Left colon (tissue), 2 donors: ENCODE results near the gene CD9. TPM values are rescaled to one million over a fixed set of nuclear protein-coding genes. Genes with fewer than 3 reads are reported as not detected.
A peak's percentile ranks its signal among the peaks of the same experiment; 100 is the strongest.

ENCODE experiments used
- ATAC-seq: fragments of 200-7000 bp; cut with Tn5 transposase; one replicate; pipeline ENCODE4 v1.9.1; 2020; ENCODE audit warnings: mild to moderate bottlenecking, moderate library complexity
- DNase-seq, 2 donors: peaks; one replicate each; pipeline ENCODE4 v3.0.0-alpha.2; 2020
- intact Hi-C, 2 donors: fragments of 100-400 bp; cut with DNase I in 1 of 2; cut with micrococcal nuclease in 1 of 2; formaldehyde crosslinking; loops; one replicate each; pipeline versions ENCODE4 v1.11.2 to v1.14.0; 2022; cut with DNase I, micrococcal nuclease
- total RNA-seq, 2 donors: library from RNA; stranded (reverse); fragmentation: NEBNext Ultra II Directional; extraction: Animal tissue kit (Norgen Biotek cat#: 25700); gene quantifications; one replicate each; pipeline ENCODE4 v1.2.1, GENCODE V29; 2021
- donor health status: DM: no; HTN: no; CAD: no.
- donor health status: DM: yes; HTN: yes; CAD: no.

Gene CD9
- total RNA-seq, 2 donors from 2014 or later: 574 to 766 TPM

DNA sequence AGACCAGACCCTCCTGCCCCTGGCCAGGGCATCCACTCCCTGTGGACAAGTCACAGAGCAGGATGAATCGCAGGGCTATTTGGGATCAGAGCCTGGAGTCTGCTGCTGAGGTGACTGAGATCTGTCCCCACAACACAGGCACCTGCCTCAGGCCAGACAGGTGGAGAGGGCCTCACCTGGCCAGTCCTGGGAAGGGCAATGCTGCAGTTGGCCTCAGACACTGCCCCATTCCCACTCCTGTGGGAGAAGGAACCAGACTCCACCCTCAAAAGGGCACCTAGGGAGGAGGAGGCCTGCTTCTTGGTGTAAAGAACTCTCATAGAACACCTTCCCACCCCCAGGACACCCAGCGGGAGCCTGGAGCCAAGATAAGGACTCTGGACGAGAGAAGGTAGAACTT, 62.0 kb downstream of the CD9 start:
- intact Hi-C loops: loop anchor here in 1 of 2 donors (10.0 kb wide), 1 partner anchor 67 kb away; no protein-coding TSS in a partner anchor
- ATAC-seq (peak; percentile 20), DNase-seq (no peak)

DNA sequence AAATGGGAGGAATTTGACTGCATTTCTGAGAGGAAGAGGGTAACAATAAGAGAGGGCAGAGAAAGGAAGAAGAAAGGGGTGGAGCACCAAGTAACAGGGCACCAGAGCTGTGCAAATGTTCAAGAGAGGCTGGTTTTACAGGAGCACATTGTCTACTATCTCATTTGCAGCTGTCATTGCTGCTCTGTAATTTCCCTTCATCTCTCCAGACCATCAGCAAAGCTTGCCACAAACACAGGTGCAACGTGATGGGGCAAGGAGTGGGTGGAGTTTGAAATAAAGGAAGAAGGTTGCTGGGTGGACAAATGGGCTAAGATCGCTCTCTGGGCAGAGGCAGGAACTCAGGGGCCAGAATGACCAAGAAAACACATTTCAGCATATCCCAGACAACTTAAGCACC, 62.4 kb downstream of the CD9 start:
- ATAC-seq (peak; percentile 15), DNase-seq (no peak)
- intact Hi-C loops: loop anchor here in 1 of 2 donors (10.0 kb wide), 1 partner anchor 68 kb away; no protein-coding TSS in a partner anchor

DNA sequence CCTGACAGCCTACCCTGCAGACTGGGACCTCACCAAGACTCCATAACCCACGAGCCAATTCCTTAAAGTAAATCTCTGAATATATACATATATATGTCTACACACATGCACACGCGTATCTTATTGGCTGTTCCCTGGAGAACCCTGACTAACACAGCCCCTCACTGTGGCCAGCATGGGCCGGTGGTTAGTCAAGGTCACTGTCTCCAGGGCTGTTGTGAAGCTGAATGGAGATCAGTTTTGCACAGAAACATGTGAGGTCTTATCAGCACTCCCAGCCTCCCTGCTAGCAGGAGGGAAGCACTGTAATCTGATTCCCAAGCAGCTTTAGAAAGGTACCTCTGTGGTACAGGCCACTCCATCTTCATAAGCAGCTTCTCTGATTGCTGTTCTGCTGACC, 63.7 kb downstream of the CD9 start:
- intact Hi-C loops: loop anchor here in 1 of 2 donors (10.0 kb wide), 1 partner anchor 69 kb away; no protein-coding TSS in a partner anchor
- DNase-seq: no peak
- ATAC-seq: no peak

DNA sequence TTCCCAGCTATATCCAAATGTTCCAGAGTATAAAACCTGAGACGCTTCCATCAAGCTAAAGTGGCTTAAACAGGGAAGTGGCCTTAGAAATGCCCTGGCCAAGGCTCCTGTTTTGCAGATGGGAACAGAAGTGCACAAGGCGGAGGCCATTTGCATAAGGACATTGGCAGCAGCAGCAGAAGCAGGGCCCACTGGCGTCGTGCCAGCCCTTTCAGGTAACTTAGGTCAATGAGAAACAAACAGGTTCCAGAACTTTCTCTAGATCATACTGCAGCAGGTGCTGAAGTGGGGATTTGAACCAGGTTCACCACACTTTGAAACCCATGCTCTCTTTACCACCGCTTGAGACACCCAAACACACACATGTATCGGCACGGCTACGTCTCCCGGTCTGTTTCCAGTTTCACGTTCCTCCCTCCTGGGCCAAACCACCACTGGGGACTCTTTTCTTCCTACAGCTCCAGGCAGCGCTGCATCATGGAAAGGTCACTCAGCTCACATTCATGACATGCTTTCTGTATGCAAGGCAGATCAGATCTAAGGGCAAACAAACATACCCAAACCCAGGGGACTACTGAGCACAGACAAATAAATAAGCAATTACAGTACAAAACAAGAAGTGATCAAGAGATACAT, 64.3 kb downstream of the CD9 start:
- ATAC-seq (peak; percentile 86), DNase-seq (peak in 1 of 2 donors; percentile 87)
- intact Hi-C loops: loop anchor here in 1 of 2 donors (10.0 kb wide), 1 partner anchor 70 kb away; no protein-coding TSS in a partner anchor

DNA sequence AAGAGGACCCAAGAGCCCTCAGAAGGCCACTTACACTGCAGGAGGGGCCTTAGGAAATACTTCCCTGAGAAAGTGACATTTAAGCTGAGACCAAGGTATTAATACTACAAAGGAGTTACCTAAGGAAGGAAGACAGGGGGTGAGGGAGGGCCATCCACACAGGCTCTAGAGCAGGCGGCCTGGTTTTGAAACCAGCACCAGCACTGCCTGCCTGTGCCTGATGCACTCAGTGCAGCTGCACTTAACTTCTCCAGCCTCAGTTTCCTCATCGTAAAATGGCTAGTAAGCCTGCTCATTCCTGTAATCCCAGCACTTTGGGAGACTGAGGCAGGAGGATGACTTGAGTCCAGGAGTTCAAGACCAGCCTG, 64.8 kb downstream of the CD9 start:
- ATAC-seq (no peak), DNase-seq (no peak)
- intact Hi-C loops: loop anchor here in 1 of 2 donors (10.0 kb wide), 1 partner anchor 70 kb away; no protein-coding TSS in a partner anchor

DNA sequence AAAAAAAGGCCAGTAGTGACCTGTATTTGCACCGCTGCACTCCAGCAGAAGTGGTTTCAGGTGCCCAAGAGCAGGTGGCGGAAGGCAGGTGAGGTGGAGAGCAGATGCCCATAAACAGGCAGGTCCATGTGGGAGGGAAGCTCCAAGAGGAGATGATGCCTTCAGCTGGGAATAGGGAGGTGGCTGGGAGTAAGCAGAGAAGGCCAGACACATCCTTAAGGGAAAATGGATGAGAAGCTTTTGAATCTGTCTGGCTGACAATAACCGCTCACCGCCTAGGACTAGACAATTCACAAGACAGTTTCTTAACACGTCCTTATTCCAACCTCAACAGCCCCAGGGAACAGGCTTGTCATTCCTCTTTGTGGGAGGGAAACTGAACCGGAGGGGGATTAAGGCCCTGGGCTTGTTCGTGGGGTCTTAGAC, 66.4 kb downstream of the CD9 start:
- no peak for ATAC-seq
- DNase-seq: no peak
- intact Hi-C loops: loop anchor here in 1 of 2 donors (10.0 kb wide), 1 partner anchor 72 kb away; no protein-coding TSS in a partner anchor

DNA sequence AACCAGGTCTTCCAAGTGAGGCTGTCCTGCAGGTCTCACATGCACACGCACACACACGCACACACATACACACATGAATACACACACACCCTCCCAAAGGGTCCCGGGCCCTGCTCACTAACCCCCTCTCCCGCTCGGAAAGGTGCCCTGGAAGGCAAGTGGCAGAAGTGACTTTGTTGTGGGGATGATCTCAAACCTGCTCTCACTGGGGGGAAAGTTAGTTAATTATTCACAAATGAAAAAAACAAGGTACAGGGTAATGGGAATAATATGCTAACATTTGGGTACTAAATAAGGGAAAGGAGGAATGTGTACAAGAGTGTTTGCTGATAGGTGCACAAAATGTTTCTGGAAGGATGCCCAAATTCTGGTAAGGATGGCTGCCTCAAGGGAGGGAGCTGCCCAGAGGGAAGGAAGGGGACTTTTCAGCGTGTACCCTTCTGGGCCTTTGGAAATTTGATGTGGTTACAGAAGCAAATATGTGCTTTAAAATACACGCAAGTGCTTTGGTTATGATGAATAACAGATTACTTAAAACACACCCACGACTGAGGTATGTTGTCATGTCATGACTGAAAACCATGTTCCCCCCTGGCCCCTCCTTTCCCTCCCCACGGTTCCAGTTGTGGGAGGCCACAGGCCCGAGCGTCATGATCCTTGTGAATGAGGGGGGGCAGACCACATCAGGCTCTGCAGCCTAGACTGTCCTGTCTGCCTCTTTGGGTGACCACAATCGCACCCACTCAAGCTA, 66.9 kb downstream of the CD9 start:
- ATAC-seq (no peak), DNase-seq (no peak)
- intact Hi-C loops: loop anchor here in 1 of 2 donors (10.0 kb wide), 1 partner anchor 72 kb away; no protein-coding TSS in a partner anchor

DNA sequence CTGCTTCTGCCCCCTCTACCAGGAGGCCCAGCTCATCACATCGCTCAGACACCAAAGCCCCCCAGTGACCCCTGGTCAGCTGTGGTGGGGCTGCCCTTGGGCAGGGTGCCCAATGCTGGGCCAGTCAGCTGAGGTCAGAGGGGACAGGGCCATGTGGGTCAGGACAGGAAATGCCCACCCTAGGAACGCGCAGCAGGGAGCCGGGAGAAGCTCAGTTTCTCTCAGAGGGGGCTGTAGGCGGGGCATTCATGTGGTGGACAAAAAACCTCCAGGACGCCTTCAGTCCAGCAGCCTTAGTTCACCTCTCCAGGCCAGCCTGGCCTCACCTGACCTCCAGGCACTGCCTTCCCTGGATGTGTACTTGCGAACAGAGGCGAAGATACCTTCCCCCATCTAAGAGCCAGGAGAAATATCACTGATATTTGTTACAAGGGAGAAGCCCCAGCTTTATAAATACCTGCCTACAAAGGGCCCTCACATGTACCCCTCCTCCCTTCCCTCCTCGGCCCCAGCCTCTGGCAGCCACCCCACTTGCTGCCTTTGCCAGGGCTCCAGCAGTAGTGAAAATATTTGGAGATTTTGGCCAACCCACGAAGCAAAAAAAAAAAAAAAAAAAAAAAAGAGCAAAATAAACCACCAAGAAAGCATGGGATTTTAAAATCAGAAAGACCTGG, 68.4 kb downstream of the CD9 start:
- no peak for DNase-seq
- no peak for ATAC-seq
- intact Hi-C loops: loop anchor here in 1 of 2 donors (10.0 kb wide), 1 partner anchor 74 kb away; no protein-coding TSS in a partner anchor

DNA sequence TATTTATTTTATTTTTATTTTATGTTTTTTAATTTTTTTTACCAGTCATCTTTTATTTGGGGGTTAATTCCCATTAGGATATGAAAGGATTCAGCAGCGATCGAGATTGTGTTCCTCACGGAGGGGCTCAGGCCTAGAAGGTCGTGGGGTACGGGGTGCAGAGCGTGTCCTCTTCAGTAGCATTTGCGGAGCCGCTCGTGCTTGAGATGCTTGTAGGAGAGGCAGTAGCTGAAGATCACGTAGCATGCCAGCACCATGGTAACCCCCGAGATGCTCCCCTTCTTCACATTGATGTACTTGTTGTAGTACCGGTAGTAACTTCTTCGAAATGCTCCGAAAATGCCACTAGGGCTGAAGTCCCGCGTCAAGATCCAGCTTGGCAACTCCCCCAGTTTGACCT, 69.8 kb downstream of the CD9 start:
- intact Hi-C loops: loop anchor here in 1 of 2 donors (10.0 kb wide), 1 partner anchor 75 kb away; no protein-coding TSS in a partner anchor
- no peak for DNase-seq
- ATAC-seq: no peak

DNA sequence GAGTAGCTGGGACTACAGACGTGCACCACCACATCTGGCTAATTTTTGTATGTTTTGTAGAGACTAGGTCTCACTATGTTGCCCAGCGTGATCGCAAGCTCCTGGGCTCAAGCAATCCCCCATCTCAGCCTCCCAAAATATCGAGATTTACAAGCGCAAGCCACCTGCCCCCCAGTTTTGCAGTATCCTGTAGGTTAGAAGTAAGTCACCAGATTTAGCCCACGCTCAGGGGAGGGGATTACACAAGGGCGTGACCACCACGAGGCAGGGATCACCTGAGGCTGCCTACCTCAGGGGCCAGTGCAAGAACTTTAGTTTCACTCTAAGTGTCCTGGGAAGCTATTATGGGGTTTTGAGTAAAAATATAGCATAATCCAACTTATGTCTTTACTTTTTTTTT, 71.1 kb downstream of the CD9 start:
- ATAC-seq: no peak
- DNase-seq: no peak
- intact Hi-C loops: no loop called here

DNA sequence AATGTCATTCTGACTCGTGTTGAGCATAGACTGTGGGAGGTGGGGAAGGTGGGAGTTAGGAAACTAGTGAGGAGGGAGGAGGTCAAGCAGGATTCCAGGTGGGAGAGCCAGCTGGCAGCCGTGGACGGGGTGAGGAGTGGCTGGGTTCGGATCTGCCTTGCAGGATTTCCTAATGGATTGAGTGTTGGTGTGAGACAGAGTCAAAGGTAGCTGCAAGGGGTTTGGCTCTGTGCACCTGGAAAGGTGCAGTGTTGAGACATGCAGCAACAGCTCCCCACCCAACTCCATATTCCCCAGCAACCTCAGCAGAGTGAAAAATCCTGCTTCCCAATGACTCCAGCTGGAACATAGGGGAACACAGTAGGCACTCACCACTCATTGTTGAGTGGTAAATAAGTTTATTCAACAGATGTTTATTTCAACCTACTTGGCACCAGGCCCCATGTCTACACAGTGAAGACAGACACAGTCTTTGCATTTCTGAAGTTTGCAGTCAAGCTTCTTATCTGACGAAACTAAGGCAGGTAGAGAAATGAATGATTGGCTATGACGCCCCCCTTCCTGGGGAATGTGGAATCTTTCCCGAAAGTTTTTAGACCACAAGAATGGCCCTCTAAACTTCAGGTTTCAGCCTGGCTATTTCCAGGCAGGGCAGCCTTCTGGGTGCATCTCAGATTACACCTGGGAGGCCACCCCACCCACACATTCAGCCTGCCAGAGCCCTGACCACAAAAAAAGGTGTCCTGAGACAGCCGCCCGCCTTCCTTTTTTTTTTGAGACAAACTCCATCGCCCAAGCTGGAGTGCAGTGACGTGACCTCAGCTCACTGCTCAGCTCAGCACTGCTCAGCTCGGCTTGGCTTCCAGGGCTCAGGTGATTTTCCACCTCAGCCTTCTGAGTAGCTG, 72.4 kb downstream of the CD9 start:
- DNase-seq (no peak), ATAC-seq (no peak)
- intact Hi-C loops: no loop called here

DNA sequence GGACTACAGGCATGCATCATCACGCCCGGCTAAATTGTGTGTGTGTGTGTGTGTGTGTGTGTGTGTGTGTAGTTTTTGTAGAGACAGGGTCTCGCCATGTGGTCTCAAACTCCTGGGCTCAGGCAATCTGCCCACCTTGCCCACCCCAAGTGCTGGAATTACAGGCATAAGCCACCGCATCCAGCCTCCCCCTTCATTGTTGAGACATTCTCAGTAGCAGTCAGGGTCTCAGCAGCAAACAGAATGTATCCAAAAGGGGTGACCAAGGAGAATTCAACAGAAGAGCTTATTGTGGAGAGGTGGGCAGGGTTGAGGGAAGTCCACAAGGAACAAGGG, 73.0 kb downstream of the CD9 start:
- ATAC-seq (no peak), DNase-seq (no peak)
- intact Hi-C loops: no loop called here

DNA sequence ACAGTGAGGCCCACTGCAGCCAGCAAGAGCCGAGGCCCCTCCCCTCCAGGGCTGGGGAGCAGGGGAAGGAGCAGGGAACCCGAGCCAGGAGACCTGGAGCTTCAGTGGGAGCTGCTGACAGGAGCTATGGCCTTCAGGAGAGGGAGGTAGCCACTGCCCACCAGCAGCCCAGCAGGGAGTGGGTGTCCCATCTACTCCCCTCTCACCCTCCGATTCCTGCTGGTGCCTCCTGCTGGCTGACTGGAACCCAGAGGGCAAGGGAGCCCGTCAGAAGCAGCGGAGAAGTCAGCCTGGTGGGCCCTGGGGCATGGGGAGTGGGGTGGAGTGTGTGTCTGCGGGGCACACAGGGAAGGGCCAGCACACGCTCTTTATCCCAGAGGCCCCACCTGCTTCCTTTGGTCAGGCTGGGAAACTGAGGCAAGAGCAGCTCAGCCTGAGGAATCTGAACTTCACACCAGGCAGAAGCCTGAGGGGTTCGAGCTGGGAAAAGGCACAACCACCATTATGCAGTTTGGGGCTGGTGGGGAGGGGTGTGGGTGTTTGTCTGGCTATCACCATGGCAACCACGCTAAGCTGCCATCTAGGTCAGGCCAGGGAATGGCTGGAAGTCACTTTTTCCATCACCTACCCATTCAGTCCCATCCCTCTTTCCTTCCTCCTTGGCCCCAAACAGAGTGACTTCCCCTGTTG, 73.5 kb downstream of the CD9 start:
- DNase-seq (no peak), ATAC-seq (no peak)
- intact Hi-C loops: no loop called here

DNA sequence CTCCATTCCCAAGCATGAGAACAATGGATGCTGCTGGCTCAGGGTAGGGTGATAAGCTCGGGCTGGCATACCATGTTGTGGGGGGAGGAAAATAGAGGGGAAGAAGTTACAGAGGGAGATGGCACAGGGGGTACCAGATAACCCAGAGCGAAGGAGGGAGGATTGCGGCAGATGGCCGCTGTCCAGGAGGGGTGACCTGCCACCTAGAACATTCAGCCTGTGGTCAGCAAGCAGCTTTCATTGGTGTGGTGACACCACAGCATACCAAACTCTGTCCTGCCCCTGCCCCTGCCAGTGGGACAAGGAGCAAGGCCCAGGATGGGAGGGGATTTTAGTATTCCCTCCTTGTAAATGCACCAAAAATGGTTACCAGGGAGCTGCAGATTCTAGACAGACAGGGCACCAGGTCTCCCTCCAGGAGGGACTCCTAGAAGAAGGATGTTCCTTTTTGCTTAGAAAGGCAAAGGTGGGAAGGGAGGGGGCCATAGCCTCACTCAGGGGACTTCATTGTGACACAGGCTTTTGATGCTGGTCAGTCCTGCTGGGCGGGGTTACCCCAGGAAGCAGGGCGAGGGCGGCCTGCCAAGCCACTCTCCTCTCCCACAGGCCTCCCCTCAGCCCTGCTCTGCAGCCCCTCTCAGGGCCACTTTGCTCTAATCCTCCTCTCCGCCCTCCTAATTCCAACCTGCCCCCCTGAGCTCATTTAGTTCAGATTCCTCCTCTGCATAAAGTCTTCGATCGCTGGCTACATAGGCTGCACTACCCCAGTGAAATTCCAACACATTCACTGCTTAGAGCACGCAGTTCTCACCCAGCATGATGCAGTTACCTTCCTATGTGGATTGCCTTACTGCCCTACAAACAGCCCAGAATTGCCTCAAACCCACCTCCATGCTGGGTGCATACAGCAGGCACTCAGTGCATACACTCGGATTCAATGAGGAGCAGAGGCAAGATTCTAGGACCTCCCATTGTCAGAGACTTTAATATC, 74.3 kb downstream of the CD9 start:
- intact Hi-C loops: loop anchor here in 1 of 2 donors (5.0 kb wide), 1 partner anchor 77 kb away; no protein-coding TSS in a partner anchor
- ATAC-seq: no peak
- DNase-seq: no peak

DNA sequence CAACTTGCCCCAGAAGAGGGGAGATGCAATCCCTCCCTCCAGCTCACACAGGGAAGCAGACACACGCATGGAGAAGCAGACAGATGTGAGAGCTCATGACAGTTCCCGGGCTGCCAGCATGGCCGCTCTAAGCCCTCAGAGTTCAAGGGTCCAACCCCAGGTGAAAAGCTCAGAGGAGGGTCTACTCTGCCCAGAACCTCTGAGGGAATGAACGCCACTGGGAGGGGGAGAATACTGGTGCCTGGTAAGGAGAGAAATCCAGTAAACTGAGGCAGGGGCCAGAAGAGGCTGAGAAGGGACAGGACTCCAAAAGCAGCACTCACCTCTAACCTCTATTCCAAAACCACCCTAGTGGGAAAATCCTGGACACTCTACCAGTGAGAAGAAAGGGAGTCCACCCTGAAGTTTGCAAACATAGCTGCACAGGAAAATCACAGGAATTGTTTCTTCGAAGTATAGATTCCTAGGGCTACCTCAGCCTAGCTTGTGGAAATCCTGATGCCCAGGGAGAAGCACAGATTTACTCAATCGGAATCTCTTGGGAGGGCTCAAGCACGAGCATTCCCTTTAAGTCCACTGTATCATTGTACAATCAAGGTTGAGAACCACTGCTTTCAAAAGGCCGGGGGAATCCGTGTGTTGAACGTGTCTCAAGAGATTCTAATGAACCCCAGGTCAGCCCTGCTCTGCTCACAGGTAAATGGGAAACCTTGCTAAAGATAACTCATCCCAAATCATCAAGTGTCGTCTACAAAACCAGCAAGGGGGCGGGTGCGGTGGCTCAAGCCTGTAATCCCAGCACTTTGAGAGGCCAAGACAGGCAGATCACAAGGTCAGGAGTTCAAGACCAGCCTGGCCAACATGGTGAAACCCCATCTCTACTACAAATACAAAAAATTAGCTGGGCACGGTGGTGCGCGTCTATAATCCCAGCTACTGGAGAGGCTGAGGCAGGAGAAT, 76.0 kb downstream of the CD9 start:
- DNase-seq (peak in 1 of 2 donors; percentile 12), ATAC-seq (no peak)
- intact Hi-C loops: loop anchor here in 1 of 2 donors (5.0 kb wide), 1 partner anchor 79 kb away; no protein-coding TSS in a partner anchor
